PC-9 (cell line): ENCODE measurements around the gene ZNG1F. TPM values are rescaled to one million over a fixed set of nuclear protein-coding genes. Genes with fewer than 3 reads are reported as not detected.
"Not testable (repeated sequence)": the region's sequence is repeated elsewhere in the genome, so short reads cannot be mapped to it uniquely, and the experiment has no call there.

Source experiments
- BruUV-seq: library from RNA; stranded (reverse); fragments of 400-500 nt; replicated peaks from 2 replicates; lab custom pipeline; 2021; lab: Mats Ljungman, UMichigan
- CTCF ChIA-PET: fragments of 300-600 bp; sonication (Branson Sonifier 250); formaldehyde crosslinking; loops from one replicate; lab custom pipeline; 2022; ENCODE audit warnings: antibody characterized with exemption; lab: Charles Lee
- POLR2A ChIA-PET: fragments of 300-600 bp; sonication (Branson Sonifier 250); formaldehyde crosslinking; loops from one replicate; lab custom pipeline; 2022; ENCODE audit warnings: antibody characterized with exemption; ENCODE audit not compliant: unreplicated experiment; lab: Charles Lee
- DNase-seq, 2 experiments: peaks; one replicate each; pipeline versions ENCODE4 v3.0.0 to v3.0.0-alpha.2; 2015 to 2022; ENCODE audit warnings: mixed read lengths in 1 of 2
- H2AFZ ChIP-seq: fragments of 200-600 bp; sonication (generic); 2 replicates; pipeline ENCODE4 v1.8.1; 2017; ENCODE audit warnings: antibody characterized with exemption
- H3F3A ChIP-seq: fragments of 200-600 bp; sonication (generic); 2 replicates; pipeline ENCODE4 v1.8.1; 2017; ENCODE audit warnings: antibody characterized with exemption, mild to moderate bottlenecking, low read depth; ENCODE audit not compliant: insufficient read depth
- H3K27ac ChIP-seq: fragments of 200-600 bp; sonication (generic); 2 replicates; pipeline ENCODE4 v1.6.1; 2016; ENCODE audit warnings: mixed run types
- H3K27me3 ChIP-seq: fragments of 200-600 bp; sonication (generic); 2 replicates; pipeline ENCODE4 v1.6.1; 2016; ENCODE audit warnings: low read depth, mixed run types; ENCODE audit not compliant: insufficient read depth
- H3K36me3 ChIP-seq: fragments of 200-600 bp; sonication (generic); 2 replicates; pipeline ENCODE4 v1.6.1; 2016; ENCODE audit warnings: low read depth, mixed run types
- H3K4me1 ChIP-seq: fragments of 200-600 bp; sonication (generic); replicated peaks from 2 replicates; pipeline ENCODE4 v1.6.1; 2016; ENCODE audit warnings: mixed run types; ENCODE audit not compliant: insufficient read depth
- H3K4me2 ChIP-seq: fragments of 200-600 bp; sonication (generic); 2 replicates; pipeline ENCODE4 v1.6.1; 2017; ENCODE audit warnings: mixed run types
- H3K4me3 ChIP-seq: fragments of 200-600 bp; sonication (generic); 2 replicates; pipeline ENCODE4 v1.6.1; 2016; ENCODE audit warnings: mixed run types
- H3K79me2 ChIP-seq: fragments of 200-600 bp; sonication (generic); 2 replicates; pipeline ENCODE4 v1.6.1; 2017; ENCODE audit warnings: low read depth, mixed run types
- H3K9me2 ChIP-seq: fragments of 200-600 bp; sonication (generic); 2 replicates; pipeline ENCODE4 v1.8.1; 2017; ENCODE audit warnings: mild to moderate bottlenecking; ENCODE audit not compliant: insufficient read depth
- H3K9me3 ChIP-seq: fragments of 200-600 bp; sonication (generic); 2 replicates; pipeline ENCODE4 v1.8.1; 2016; ENCODE audit warnings: low read depth; ENCODE audit not compliant: insufficient read depth
- H4K20me1 ChIP-seq: fragments of 200-600 bp; sonication (generic); 2 replicates; pipeline ENCODE4 v1.8.1; 2017; ENCODE audit not compliant: insufficient read depth
- CTCF ChIP-seq: fragments of 200-600 bp; sonication (generic); conservative IDR thresholded peaks from 2 replicates; pipeline ENCODE4 v1.6.1; 2017; ENCODE audit warnings: mixed run types, antibody characterized with exemption, mild to moderate bottlenecking, moderate library complexity
- EZH2 ChIP-seq: fragments of 200-600 bp; sonication (generic); IDR thresholded peaks from 2 replicates; pipeline ENCODE4 v1.8.0; 2017; ENCODE audit warnings: antibody characterized with exemption, low read depth
- intact Hi-C: fragments of 100-400 bp; cut with micrococcal nuclease; formaldehyde crosslinking; loops from one replicate; pipeline ENCODE4 v1.10.0; 2022; ENCODE audit not compliant: unreplicated experiment
- total RNA-seq: library from RNA; stranded (reverse); gene quantifications from 2 replicates; pipeline ENCODE4 v1.2.3, GENCODE V29; 2021

ZNG1F gene
- total RNA-seq, 1 experiment from 2014 or later = 2.7 TPM

GRCh38 chr9:41230418-41230817 lies 41.3 kb upstream of the ZNG1F start:
- H3K27ac ChIP-seq, intact Hi-C loops, H3K36me3 ChIP-seq, H3K79me2 ChIP-seq, H3K4me3 ChIP-seq, H3K9me3 ChIP-seq, H3F3A ChIP-seq, H2AFZ ChIP-seq, DNase-seq, H3K4me1 ChIP-seq, POLR2A ChIA-PET, CTCF ChIA-PET, H3K4me2 ChIP-seq, H3K27me3 ChIP-seq, H4K20me1 ChIP-seq, BruUV-seq, H3K9me2 ChIP-seq: not testable (repeated sequence)

DNA sequence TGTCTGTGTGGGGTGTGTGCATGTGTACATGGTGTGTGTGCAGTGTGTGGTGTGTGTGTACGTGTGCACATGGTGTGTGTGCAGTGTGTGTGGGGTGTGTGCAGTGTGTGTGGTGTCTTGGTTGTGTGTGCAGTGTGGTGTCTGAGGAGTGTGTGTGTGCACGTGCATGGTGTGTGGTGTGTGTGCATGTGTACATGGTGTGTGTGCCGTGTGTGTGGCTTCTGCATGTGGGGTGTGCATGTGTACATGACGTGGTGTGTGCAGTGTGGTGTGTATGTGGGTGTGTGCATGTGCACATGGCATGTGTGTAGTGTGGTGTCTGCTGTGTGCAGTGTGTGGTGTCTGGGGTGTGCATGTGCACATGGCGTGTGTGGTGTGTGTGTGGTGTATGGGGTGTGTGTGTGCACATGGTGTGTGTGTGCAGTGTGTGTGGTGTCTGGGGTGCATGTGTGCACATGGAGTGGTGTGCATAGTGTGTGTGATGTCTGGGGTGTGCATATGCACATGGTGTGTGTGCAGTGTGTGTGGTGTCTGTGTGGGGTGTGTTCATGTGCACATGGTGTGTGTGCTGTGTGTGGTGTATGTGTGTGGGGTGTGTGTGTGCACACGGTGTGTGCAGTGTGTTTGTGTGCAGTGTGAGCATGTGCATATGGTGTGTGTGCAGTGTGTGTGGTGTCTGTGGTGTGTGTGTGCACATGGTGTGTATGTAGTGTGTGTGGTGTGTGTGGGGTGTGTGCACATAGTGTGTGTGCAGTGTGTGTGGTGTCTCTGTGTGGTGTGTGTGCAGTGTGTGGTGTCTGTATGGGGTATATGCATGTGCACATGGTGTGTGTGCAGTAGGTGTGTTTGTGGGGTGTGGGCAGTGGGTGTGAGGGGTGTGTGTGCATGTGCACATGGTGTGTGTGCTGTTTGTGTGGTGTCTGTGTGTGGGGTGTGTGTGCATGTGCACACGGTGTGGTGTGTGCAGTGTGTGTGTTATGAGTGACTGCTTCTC lies 40.6 kb upstream of the ZNG1F start:
- H3K27me3 ChIP-seq = no peaks in the 10 kb centered on the region
- no peaks in the 10 kb centered on the region for H3K36me3 ChIP-seq
- no peaks in the 10 kb centered on the region for H4K20me1 ChIP-seq
- no peak overlapping the region for H3K27ac ChIP-seq
- no peak for DNase-seq
- POLR2A ChIA-PET = no interaction called here
- no peak for TF ChIP-seq CTCF
- TF ChIP-seq EZH2 = no peak
- no peaks in the 10 kb centered on the region for H3K9me2 ChIP-seq
- BruUV-seq = no TSS peak
- H3K9me3 ChIP-seq = peaks cover 3% of the 10 kb centered on the region; the same call in 1 of the 2 replicates
- H3K4me3 ChIP-seq = no peak overlapping the region
- no peaks in the 10 kb centered on the region; the same call in 1 of the 2 replicates for H3K4me1 ChIP-seq
- peaks cover 6% of the 10 kb centered on the region; the same call in 1 of the 2 replicates for H3F3A ChIP-seq
- no peaks in the 10 kb centered on the region for H3K79me2 ChIP-seq
- CTCF ChIA-PET = no interaction called here
- intact Hi-C loops = no loop called here
- H2AFZ ChIP-seq = no peak overlapping the region
- H3K4me2 ChIP-seq = no peak overlapping the region

- BruUV-seq, H3K9me2 ChIP-seq, H3K9me3 ChIP-seq, H2AFZ ChIP-seq, H3K27ac ChIP-seq, POLR2A ChIA-PET, H3K4me3 ChIP-seq, H3K27me3 ChIP-seq, CTCF ChIA-PET, H3K4me2 ChIP-seq, H4K20me1 ChIP-seq, H3K79me2 ChIP-seq, H3K36me3 ChIP-seq, H3F3A ChIP-seq, H3K4me1 ChIP-seq, intact Hi-C loops, DNase-seq: not testable (repeated sequence)
Observed at GRCh38 chr9:41219831-41220230, 30.7 kb upstream of the ZNG1F start.

DNA sequence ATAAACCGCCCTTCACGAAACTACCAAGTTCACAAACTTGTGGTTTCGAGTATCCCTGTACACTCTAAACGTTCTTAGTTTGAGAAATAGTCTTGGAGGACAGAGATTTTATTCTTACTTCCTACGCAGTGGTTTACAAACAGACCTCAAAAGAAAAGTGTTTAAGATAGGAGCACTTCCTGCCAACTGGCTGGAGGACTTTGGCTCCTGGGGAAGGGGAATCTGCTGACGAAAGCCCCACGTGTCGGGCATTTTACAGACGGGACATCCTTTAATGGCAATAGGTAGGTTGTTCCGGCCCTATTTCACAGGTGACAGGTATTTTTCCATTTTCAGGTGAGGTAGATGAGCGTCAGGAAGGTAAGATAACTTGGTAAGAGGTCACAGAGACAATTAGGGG lies 678 bp downstream of the ZNG1F start:
- H3K4me2 ChIP-seq, H3K4me1 ChIP-seq, H2AFZ ChIP-seq, POLR2A ChIA-PET, H3K27me3 ChIP-seq, CTCF ChIA-PET, H3K79me2 ChIP-seq, H3K9me3 ChIP-seq, H3F3A ChIP-seq, H3K27ac ChIP-seq, H3K4me3 ChIP-seq, H4K20me1 ChIP-seq, BruUV-seq, DNase-seq, intact Hi-C loops, H3K9me2 ChIP-seq, H3K36me3 ChIP-seq: not testable (repeated sequence)

GRCh38 chr9:41174994-41175393 lies 14.1 kb downstream of the ZNG1F start:
- H3K4me3 ChIP-seq, BruUV-seq, POLR2A ChIA-PET, H3K9me2 ChIP-seq, H3K9me3 ChIP-seq, H3K27me3 ChIP-seq, DNase-seq, H3F3A ChIP-seq, CTCF ChIA-PET, H3K4me2 ChIP-seq, H3K79me2 ChIP-seq, H3K4me1 ChIP-seq, H4K20me1 ChIP-seq, intact Hi-C loops, H3K36me3 ChIP-seq, H3K27ac ChIP-seq, H2AFZ ChIP-seq: not testable (repeated sequence)

DNA sequence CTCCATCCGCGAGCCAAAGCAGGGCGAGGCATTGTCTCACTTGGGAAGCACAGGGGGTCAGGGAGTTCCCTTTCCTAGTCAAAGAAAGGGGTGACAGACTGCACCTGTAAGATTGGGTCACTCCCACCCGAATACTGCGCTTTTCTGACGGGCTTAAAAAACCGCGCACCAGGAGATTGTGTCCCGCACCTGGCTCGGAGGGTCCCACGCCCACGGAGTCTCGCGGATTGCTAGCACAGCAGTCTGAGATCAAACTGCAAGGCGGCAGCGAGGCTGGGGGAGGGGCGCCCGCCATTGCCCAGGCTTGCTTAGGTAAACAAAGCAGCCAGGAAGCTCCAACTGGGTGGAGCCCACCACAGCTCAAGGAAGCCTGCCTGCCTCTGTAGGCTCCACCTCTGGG lies 39.0 kb downstream of the ZNG1F start:
- H3K9me3 ChIP-seq, H3K4me1 ChIP-seq, H2AFZ ChIP-seq, H3F3A ChIP-seq, H4K20me1 ChIP-seq, H3K27me3 ChIP-seq, intact Hi-C loops, BruUV-seq, H3K4me2 ChIP-seq, POLR2A ChIA-PET, H3K9me2 ChIP-seq, H3K36me3 ChIP-seq, H3K79me2 ChIP-seq, H3K27ac ChIP-seq, DNase-seq, CTCF ChIA-PET, H3K4me3 ChIP-seq: not testable (repeated sequence)
